Stromal cell of bone marrow (primary cell): ENCODE data around the gene SAMD10.
"Not testable (repeated sequence)": the region's sequence is repeated elsewhere in the genome, so short reads cannot be mapped to it uniquely, and the experiment has no call there.

Source experiments
- DNase-seq: peaks from one replicate; pipeline ENCODE4 v3.0.0-alpha.2; 2012; ENCODE audit warnings: low read depth

SAMD10 gene

DNA sequence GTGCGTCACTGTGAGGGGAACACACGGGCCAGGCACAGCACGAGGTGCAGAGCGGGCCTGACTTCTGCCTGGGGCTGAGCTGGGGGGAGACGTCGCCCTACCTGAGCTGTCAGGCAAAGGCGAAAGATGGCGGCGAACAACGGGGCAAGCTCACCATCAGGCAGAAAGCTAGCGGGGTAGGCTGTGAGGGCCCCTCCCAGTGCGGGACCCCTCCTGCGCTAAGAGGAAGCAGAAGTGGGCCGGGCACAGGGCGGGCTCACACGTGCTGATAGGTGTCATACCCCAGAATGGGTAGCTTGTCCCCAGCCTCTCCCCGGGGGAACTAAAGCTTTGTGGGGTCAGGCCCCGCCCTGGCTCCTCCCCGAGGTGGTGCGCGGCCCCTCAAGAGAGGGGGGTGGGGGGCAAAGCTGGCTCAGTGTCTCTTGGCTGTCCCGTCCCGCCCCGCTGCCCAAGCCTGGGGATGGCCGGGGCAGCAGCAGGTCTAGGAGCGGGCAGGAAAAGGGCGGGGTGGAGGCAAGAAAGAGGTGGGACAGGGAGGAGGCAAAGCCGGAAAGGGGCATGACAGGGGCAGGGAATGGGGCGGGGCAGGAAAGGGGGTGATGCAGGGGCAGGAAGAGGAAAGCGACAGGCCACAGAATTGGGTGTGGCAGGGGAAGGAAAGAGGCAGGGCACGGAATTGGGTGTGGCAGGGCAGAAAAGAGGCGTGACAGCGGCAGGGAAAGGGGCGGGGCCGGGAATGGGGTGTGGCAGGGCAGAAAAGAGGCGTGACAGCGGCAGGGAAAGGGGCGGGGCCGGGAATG is 38.0 kb downstream of the SAMD10 start:
- DNase-seq = no peak

DNA sequence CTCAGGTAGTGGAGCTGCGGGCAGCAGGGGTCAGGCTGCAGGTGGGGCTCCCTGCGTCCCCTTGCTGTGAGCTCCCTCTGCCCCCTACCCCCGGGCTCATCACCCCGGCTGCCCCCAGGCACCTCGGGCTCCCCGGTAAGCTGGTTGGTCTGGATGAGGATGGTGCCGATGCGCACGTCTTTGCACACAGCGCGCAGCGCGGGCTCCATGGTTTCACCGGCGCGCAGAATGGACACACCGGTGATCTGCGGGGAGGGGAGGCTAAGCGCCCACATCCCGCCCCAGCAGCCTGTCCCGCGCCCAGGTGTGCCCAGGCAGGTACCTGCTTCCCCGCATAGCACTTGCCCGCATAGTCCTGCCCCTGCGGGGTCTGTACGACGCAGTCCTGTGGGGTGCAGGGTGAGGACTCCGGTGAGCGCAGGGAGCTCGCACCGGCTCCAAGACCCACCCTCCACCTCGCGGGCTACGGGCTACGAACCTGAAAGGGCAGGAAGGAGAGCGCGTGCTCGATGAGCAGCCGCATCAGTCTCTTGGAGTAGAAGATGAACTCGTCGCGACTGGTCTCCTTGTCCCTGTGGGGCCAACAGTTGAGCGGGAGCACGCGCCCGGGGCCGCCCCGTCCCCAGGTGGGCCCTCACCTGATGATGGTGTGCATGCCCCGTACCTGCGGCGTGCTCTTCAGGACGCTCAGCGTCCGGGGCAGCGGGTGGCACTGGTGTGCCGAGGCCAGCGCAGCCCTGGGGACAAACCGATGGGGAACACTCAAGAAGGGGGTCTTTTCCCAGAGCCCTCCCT is 38.8 kb downstream of the SAMD10 start:
- DNase-seq = no peak

DNA sequence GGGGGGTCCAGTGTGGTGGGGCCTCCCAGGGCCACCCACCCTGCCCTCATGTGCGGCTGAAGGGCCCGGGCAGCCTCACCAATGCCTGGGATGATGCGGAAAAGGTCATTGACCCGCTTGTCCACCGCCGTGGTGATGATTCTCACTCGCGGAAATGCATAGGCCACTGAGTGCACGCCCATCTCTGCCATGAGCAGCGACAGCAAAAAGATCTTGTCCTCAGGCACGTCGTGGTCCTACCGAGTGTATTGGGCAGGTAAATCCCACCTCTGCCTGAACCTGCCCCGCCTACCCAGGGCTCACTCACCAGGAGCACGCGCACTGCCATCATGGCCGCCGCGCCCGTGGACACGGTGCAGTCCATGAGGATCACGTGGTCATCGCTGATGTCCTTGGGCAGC is 39.4 kb downstream of the SAMD10 start:
- DNase-seq = no peak

DNA sequence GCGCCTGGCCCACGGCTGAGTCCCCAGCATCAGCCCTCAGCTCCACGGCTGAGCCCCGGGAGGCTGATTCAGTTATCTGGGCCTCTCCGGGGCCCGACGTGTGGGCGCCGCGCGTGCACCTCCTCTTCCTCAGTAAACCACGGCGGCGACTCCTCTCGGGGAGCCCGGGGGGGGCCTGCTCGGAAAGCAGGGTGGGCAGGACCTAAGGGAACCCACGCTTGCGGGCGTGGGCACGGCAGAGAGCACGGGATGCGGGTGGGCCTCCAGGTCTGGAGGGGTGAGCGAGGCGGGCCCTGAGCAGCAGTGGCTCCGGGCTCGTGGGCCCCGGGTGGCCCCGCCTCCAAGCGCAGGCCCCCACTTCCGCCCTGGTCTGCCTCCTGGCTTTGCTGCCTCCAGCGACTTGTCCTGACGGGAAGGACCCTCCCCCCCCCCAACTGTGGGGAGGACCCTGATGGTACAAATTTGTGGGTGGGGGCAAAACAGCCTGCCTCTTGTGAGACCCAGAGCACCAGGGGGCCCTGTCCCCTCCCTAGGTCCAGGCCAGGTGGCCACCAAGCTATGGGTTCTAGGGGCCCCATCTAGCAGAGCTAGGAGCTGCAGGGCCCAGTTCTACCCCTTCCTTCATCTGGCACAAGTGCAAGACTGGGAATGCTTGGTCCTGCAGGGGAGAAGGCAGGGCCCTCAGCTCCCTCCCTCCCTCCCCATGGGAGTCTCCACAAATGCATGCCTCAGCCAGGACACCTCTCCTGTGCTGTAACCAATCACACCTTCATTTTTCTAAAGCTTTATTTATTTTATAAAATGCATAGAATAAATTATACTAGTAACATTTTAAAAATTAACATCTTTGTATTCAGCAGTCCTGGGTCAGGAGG is 40.1 kb downstream of the SAMD10 start:
- no peak for DNase-seq

DNA sequence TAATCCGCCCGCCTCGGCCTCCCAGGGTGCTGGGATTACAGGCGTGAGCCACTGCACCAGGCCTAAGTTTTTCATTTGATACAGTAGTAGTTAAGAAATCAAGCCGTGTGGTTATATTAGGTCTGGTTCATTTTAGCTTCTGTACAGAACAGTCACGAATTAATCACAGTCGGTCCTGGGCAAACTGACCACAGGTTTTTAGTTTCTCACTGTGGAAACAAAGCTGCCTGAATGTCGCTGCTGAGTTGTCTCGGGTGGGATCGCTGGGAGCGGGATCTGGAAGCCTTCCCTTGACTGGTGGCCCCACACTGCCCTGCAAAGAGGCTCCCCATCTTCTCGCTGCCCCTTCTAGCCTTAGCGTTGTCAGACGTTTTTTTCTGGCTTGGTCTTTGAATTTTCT is 41.8 kb downstream of the SAMD10 start:
- no peak for DNase-seq

DNA sequence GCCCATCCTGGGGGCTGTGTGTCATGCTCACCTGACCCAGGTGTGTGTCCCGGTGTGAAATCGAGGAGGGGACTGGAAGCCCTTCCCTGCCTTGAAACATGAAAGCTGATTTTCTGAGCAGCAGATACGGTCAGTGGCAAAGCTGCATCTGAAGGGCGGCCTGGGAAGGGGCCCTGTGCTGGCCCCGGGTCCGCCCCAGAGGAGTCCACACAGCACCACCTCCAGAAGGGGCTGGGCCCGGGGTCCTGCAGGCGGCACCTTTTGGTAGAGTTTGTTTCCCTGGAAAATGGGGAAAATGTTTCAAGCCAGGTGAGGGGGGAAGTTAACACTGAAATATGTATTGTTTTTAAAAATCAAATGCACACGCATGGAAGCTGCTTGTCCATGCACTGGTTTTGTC is 44.0 kb downstream of the SAMD10 start:
- DNase-seq = no peak

DNA sequence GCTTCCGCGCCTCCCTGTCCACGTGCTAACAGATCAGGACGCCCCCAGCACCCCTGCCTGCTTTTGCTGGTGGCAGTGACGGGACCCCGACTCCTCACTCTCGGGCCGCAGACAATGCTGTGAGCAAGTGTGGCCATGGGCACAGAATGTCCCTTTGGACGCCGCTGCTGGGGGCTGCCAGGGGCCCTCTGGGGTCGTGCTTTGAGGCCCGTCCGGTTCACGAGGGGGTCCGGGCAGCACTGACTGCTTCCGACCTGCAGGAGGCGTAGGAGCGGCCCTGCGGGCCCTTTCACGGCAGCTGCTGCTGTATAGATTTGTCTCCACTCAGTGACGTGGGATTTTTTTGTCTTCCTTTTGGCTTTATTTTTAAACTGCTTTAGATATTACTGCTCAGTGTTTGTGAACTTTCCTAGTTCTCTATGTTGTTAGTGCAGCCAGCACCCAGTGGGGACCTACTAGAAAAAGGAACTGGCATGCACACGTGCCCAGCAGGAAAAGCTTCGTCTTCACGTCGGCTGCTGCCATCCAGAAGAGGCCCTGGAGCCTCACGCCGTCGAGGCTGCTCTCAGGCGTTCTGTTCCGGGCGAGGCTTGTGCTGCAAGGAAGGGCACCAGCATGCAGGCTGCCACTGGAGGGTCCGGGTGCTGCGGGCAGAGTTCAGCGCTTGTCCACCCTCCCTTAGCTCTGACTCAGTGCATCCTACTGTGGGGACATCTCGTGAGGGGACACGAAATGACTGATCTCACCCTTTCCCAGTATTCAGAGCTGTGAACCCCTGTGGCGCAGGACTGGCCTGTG is 45.0 kb downstream of the SAMD10 start:
- DNase-seq = no peak

DNA sequence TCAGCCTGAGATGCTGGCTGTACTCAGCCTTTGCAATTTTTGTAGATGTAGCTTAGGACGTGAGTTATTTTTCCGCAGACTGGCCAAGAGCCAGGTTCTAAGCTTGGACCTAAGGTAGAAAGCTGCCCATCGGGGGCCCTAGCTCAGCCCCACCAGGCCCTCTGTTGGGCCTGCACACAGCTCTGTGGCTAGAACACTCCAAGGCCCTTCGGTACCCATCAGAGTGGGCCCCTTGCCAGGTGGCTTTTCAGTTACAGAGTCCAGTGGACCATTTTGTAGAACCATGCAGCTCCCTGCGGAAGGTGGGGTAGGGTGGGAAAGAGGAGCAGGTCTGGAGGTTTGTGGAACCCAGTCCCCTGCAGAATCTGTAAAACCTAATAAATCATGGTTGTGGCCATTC is 45.8 kb downstream of the SAMD10 start:
- DNase-seq = no peak

DNA sequence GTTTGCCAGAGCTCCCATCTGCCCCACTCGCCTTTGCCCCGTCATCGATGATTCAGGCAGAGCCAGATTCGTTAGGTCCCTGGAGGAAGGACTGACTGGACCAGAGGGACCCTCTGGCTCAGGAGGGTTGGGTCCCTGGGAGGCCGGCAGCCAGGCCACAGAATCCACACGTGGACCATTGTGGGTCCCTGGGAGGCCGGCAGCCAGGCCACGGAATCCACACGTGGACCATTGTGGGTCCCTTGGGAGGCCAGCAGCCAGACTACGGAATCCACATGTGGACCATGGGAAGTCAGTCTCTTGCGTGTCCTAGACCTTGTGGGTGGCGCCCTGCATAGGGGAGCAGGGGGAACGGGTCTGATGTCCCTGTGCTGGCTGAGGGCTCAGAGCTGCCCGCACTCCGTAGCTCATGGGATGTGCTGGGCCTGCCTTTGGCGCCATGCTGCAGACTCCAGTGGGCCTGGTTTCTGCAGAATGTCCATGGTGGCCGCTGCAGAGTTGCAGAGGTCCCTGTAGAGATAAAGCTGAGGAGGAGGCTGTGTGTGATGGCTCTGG is 46.8 kb downstream of the SAMD10 start:
- no peak for DNase-seq

DNA sequence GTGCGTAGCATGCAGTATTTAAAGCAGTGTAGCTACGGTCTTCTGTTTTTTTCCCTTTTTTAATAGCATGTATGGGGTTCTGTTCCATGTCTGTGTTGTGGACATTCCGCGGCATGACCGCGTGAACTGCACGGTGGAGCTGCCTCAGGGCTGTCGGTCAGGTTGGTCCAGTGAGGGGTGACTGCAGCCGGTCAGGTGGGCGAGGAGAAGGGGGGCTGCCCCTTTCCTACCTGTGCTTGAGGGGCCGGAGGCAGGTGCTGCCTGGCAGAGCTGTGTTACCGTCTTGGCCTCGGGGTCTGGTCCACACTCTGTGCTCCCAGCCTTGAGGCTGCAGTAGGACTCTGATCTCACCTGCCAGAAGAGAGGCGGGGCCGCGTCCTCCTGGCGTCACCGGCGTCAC is 47.7 kb downstream of the SAMD10 start:
- DNase-seq = no peak

DNA sequence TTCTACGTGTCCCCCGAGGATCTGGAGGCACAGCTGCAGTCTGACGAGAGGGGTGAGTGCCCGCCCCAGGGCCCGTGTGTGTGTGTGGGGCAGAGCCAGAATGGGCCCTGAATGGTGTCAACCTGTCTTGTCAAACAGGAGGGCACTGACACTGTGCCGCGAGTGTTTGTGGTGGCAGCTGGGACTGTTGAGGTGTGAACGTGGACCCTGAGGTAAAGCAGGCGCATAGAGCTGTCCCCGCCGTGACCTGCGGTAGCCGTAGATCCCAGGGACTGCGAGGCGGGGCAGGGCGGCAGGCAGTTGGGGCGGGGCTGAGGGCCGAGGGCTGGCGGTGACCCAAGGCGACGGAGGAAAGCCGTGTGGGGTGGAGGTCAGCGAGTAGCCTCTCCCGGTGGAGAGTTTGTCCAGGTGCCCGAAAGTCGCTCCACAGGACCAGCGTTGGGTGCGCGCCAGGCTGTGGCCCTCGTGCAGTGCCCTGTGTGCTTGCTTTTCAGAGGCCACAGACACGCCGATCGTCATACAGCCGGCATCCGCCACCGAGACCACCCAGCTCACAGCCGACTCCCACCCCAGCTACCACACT is 48.4 kb downstream of the SAMD10 start:
- no peak for DNase-seq

DNA sequence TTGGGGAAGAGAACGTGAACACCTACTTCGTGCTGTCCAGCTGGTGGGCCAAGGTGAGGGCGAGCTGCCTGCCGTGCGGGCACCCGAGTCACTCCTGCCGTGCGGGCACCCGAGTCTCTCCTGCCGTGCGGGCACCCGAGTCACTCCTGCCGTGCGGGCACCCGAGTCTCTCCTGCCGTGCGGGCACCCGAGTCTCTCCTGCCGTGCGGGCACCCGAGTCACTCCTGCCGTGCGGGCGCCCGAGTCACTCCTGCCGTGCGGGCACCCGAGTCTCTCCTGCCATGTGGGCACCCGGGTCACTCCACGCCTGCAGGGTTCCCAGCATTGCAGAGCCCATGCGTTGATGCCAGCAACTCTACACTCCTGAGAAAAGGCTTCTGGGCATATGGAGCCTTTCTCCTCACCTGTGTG is 50.0 kb downstream of the SAMD10 start:
- not testable (repeated sequence) for DNase-seq

DNA sequence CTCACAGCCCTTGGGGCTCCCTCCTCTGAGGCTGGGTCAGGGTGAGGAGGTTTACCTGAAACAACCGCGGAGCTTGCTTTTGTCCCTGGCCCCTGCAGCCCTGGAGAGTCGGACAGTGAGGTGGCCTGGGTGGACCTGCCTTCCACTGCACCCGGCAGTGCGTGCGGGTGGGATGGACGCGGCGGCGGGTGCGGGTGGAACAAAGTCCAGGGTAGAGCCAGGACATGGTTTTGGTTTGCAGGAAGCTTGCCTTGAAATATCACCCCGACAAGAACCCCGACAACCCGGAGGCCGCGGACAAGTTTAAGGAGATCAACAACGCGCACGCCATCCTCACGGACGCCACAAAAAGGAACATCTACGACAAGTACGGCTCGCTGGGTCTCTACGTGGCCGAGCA is 50.4 kb downstream of the SAMD10 start:
- DNase-seq = no peak

DNA sequence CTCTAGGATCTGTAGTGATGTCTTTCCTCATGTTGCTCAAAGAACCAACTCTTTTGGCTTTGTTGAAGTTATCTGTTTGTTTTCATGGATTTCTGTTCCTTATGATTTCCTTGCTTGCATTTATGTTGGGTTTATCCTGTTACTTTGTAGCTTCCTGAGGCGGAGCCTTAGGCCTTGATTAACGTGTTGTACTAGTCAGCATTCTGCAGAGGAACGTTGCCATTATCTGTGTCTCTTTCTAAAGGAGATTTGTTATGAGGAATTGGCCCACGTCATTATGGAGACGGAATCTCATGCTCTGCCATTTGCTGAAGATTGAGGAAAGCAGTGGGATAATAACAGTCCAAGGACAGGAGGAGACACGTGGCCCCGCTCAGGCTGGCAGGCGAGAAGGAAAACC is 53.1 kb downstream of the SAMD10 start:
- DNase-seq = no peak

DNA sequence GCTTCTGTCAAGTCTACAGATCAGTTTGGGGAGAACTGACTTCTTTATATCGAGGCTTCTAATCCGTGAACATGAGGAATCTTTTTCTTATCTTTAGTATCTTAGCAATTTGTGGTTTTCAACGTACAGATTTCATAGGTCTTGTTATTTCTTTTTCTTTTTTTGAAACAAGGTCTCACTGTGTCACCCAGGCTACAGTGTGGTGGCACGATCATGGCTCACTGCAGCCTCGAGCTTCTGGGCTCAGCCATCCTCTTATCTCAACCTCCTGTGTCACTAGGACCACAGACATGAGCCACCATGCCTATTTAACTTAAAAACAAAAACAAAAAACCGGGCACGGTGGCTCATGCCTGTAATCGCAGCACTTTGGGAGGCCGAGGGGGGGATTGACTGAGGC is 55.2 kb downstream of the SAMD10 start:
- no peak for DNase-seq
